HepG2 (cell line): ENCODE measurements around the gene ADAMTS4.

ENCODE experiments used
- BHLHE40 ChIP-seq: IDR thresholded peaks from 2 replicates; pipeline ENCODE4 v1.6.1; 2011; ENCODE audit warnings: low read length, improper control_type of control experiment
- CBFB ChIP-seq: sonication (generic); formaldehyde crosslinking; IDR thresholded peaks from 2 replicates; pipeline ENCODE4 v1.4.0; 2020; ENCODE audit warnings: missing genetic modification reagents
- TP53 ChIP-seq: sonication (generic); formaldehyde crosslinking; conservative IDR thresholded peaks from 2 replicates; pipeline ENCODE4 v1.4.0; 2020; ENCODE audit warnings: missing genetic modification reagents

DNA sequence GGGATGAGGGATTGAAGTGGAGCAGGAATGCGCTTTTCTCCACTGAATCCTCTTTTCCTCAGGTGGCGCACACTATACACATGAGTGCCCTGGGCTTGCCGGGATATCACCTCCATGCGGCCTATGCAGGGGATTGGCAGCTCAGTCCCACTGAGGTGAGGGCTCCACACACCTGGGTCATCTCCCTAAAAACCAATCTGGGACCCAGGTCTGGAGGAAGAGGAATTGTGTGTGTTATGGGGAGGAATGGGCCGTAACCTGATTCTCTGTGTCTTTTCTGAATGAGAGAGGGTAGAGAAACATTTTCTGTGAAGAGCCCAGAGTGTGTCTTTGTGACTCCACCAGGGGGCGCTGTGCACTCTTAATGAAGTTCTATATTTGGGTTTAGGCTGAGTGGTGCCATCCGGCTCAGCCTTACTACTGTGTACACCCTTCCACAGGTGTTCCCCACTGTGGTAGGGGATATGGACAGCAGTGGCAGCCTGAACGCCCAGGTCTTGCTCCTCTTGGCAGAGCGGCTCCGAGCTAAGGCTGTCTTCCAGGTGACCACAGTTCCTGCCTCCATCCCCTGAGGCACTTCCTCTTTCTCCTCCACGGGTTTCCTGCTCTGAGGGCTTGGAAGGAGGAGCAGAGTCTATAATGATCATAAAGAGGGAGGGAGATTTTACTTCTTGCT is 28.5 kb upstream of the ADAMTS4 start:
- no peak for TF ChIP-seq TP53 (CRISPR knock-in tag)
- TF ChIP-seq BHLHE40 = no peak
- no peak for TF ChIP-seq CBFB (CRISPR knock-in tag)
